Liver (tissue), 9 donors: Measurements from ENCODE around the gene PCDHGA10. TPM values are rescaled to one million over a fixed set of nuclear protein-coding genes. Genes with fewer than 3 reads are reported as not detected.
"Not testable (repeated sequence)": the region's sequence is repeated elsewhere in the genome, so short reads cannot be mapped to it uniquely, and the experiment has no call there.

Experiments
- DNase-seq: peaks from one replicate; pipeline ENCODE4 v3.0.0-alpha.2; 2017; ENCODE audit warnings: low spot score
- H3K27ac ChIP-seq, 2 donors: one replicate each; pipeline ENCODE4 v1.7.0; 2013; ENCODE audit warnings: inconsistent platforms in 2 of 2, low read length in 2 of 2, control low read depth in 1 of 2, low read depth in 1 of 2, mild to moderate bottlenecking in 1 of 2
- H3K27me3 ChIP-seq, 4 donors: one replicate each; pipeline versions ENCODE4 v1.6.1 to v1.7.0; 2013; ENCODE audit warnings: low read length in 3 of 4, inconsistent platforms in 1 of 4, mild to moderate bottlenecking in 1 of 4, moderate library complexity in 1 of 4; ENCODE audit not compliant: control insufficient read depth in 4 of 4, insufficient read depth in 4 of 4
- H3K36me3 ChIP-seq, 4 donors: one replicate each; pipeline versions ENCODE4 v1.6.1 to v1.7.0; 2013; ENCODE audit warnings: low read length in 3 of 4, mild to moderate bottlenecking in 3 of 4, low read depth in 1 of 4, moderate library complexity in 1 of 4; ENCODE audit not compliant: control insufficient read depth in 4 of 4, insufficient read depth in 3 of 4
- H3K4me1 ChIP-seq, 4 donors: one replicate each; pipeline versions ENCODE4 v1.6.1 to v1.7.0; 2013; ENCODE audit warnings: low read length in 3 of 4, mild to moderate bottlenecking in 3 of 4, moderate library complexity in 1 of 4; ENCODE audit not compliant: control insufficient read depth in 4 of 4, insufficient read depth in 4 of 4
- H3K4me3 ChIP-seq, 3 donors: one replicate each; pipeline versions ENCODE4 v1.6.1 to v1.7.0; 2013; ENCODE audit warnings: low read length in 3 of 3, control low read depth in 1 of 3, low read depth in 1 of 3, mild to moderate bottlenecking in 1 of 3
- H3K9ac ChIP-seq, 2 donors: one replicate each; pipeline ENCODE4 v1.7.0; 2013; ENCODE audit warnings: low read length in 2 of 2, mild to moderate bottlenecking in 2 of 2, moderate library complexity in 2 of 2, control low read depth in 1 of 2, low read depth in 1 of 2
- H3K9me3 ChIP-seq, 4 donors: one replicate each; pipeline versions ENCODE4 v1.6.1 to v1.7.0; 2013; ENCODE audit warnings: low read length in 3 of 4; ENCODE audit not compliant: control insufficient read depth in 4 of 4
- RAD21 ChIP-seq, 2 donors: IDR thresholded peaks; 2 replicates each; pipeline ENCODE4 v1.6.1; 2016; ENCODE audit warnings: antibody characterized with exemption in 2 of 2, mild to moderate bottlenecking in 2 of 2
- SP1 ChIP-seq: IDR thresholded peaks from 2 replicates; pipeline ENCODE4 v1.6.1; 2018; ENCODE audit warnings: antibody characterized with exemption, mild to moderate bottlenecking
- WGBS: extraction: QIAGEN DNeasy Blood & Tissue Kit; methylation state at CpG from one replicate; pipeline ENCODE4 v1.1.7; 2013; 5-methylcytosine and 5-hydroxymethylcytosine counted together
- polyA plus RNA-seq, 2 donors: library from polyadenylated mRNA; stranded (reverse) in 1 of 2; unstranded in 1 of 2; fragments of 200-250 nt in 1 of 2; fragments of >200 nt in 1 of 2; fragmentation: Nextera tagmentation in 1 of 2; extraction: Ambion mirVana in 1 of 2; gene quantifications; one replicate each; pipeline versions ENCODE4 v1.2.1 to v1.2.3, GENCODE V29; 2013 to 2015
- total RNA-seq, 2 donors: library from RNA; depleted of rRNA; stranded (reverse); fragments of >200 nt; gene quantifications; one replicate each; pipeline ENCODE4 v1.2.3, GENCODE V29; 2014
- TF ChIP-seq, protein P1 (sequence below): fragments of 150-350 bp; IDR thresholded peaks from 2 replicates; pipeline ENCODE4 v1.5.1; 2017; ENCODE audit warnings: improper control_type of control experiment, low read depth, low read length; ENCODE audit not compliant: missing input control
- donor health status: healthy.
- donor health status: healthy.
- donor health status: healthy.
- donor health status: healthy.
- donor health status: healthy.

Gene PCDHGA10
- total and polyA plus RNA-seq, 4 donors: 1.2 to 3.9 (median 1.6) TPM

DNA sequence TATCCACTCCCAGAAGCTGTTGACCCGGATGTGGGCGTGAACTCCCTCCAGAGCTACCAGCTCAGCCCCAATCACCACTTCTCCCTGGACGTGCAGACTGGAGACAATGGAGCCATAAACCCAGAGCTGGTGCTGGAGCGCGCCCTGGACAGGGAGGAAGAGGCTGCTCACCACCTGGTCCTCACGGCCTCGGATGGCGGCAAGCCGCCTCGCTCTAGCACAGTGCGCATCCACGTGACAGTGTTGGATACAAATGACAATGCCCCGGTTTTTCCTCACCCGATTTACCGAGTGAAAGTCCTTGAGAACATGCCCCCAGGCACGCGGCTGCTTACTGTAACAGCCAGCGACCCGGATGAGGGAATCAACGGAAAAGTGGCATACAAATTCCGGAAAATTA, 19.5 kb upstream of the PCDHGA10 start:
- Histone ChIP-seq H3K9me3 (peaks cover 36 to 78% (median 39%) of the 10 kb centered on the region in 4 donors), H3K4me3 (peak overlapping the region in 2 of 3 donors; percentile 34 to 47), H3K27me3 (peaks cover 0 to 4% (median 0%) of the 10 kb centered on the region in 4 donors), H3K36me3 (peaks cover 0 to 6% (median 0%) of the 10 kb centered on the region in 4 donors), H3K27ac (no peak overlapping the region), H3K4me1 (peaks cover 0 to 2% (median 0%) of the 10 kb centered on the region in 4 donors), H3K9ac (no peak overlapping the region)
- TF ChIP-seq, protein P1, sequence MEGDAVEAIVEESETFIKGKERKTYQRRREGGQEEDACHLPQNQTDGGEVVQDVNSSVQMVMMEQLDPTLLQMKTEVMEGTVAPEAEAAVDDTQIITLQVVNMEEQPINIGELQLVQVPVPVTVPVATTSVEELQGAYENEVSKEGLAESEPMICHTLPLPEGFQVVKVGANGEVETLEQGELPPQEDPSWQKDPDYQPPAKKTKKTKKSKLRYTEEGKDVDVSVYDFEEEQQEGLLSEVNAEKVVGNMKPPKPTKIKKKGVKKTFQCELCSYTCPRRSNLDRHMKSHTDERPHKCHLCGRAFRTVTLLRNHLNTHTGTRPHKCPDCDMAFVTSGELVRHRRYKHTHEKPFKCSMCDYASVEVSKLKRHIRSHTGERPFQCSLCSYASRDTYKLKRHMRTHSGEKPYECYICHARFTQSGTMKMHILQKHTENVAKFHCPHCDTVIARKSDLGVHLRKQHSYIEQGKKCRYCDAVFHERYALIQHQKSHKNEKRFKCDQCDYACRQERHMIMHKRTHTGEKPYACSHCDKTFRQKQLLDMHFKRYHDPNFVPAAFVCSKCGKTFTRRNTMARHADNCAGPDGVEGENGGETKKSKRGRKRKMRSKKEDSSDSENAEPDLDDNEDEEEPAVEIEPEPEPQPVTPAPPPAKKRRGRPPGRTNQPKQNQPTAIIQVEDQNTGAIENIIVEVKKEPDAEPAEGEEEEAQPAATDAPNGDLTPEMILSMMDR: no peak
- TF ChIP-seq RAD21 (IDR thresholded peaks at IDR 0.05) (no peak), SP1 (no peak)
- 33% methylated on average over 21 of the region's 21 CpGs for WGBS
- DNase-seq: no peak

DNA sequence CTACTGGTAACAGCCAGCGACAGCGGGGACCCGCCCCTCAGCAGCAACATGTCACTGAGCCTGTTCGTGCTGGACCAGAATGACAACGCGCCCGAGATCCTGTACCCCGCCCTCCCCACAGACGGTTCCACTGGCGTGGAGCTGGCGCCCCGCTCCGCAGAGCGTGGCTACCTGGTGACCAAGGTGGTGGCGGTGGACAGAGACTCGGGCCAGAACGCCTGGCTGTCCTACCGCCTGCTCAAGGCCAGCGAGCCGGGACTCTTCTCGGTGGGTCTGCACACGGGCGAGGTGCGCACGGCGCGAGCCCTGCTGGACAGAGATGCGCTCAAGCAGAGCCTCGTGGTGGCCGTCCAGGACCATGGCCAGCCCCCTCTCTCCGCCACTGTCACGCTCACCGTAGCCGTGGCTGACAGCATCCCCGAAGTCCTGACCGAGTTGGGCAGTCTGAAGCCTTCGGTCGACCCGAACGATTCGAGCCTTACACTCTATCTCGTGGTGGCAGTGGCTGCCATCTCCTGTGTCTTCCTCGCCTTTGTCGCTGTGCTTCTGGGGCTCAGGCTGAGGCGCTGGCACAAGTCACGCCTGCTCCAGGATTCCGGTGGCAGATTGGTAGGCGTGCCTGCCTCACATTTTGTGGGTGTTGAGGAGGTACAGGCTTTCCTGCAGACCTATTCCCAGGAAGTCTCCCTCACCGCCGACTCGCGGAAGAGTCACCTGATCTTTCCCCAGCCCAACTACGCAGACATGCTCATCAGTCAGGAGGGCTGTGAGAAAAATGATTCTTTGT, 18.2 kb upstream of the PCDHGA10 start:
- DNase-seq, H3K27ac ChIP-seq, H3K4me3 ChIP-seq, H3K27me3 ChIP-seq, H3K9ac ChIP-seq, H3K36me3 ChIP-seq, H3K4me1 ChIP-seq: not testable (repeated sequence)
- 36% methylated on average over 44 of the region's 53 CpGs for WGBS
- peaks cover 29 to 76% (median 36%) of the 10 kb centered on the region in 4 donors for H3K9me3 ChIP-seq

DNA sequence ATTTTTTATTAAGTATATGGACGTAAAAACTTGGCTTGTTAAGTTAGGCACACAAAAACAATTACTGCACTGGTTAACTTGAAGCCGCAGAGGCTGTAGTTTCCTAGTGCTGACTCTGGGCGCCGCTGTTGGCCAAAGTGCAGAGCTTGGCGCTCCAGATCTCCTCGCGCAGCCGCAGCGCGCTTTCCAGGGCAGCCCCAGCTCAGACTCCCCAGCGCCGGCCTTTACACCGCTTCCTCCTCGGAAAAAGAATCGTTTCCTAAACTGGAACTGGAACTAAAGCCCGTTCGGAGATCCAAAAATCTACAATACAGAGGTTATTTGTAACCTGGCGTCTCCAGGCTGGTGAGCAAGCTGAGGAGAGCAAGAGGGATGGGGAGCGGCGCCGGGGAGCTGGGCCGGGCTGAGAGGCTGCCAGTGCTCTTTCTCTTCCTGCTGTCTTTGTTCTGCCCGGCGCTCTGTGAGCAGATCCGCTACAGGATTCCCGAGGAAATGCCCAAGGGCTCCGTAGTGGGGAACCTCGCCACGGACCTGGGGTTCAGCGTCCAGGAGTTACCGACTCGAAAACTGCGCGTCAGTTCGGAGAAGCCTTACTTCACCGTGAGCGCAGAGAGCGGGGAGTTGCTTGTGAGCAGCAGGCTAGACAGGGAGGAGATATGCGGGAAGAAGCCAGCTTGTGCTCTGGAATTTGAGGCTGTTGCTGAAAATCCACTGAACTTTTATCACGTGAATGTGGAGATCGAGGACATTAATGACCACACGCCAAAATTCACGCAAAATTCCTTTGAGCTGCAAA, 14.8 kb upstream of the PCDHGA10 start, which contains the start of gene PCDHGB5:
TSS of gene PCDHGB5 (plus strand) at position 192 of the 796 bp plus-strand sequence. CDS start at position 373, 181 bp downstream.
- H3K27me3 ChIP-seq, H3K27ac ChIP-seq, DNase-seq, H3K4me1 ChIP-seq, H3K9ac ChIP-seq, H3K36me3 ChIP-seq: not testable (repeated sequence)
- Histone ChIP-seq H3K9me3 (peaks cover 20 to 67% (median 36%) of the 10 kb centered on the region in 4 donors), H3K4me3 (peak within 1 kb of the TSS; percentile 41 to 54 (median 45))
- 7% methylated on average over 24 of the region's 43 CpGs for WGBS
- TF ChIP-seq, protein P1: peak; percentile 64
- peak; percentile 68 to 73 for TF ChIP-seq RAD21 (IDR thresholded peaks at IDR 0.05)
